ENCODE measurements around the gene MAP2K6.

Gene MAP2K6

DNA sequence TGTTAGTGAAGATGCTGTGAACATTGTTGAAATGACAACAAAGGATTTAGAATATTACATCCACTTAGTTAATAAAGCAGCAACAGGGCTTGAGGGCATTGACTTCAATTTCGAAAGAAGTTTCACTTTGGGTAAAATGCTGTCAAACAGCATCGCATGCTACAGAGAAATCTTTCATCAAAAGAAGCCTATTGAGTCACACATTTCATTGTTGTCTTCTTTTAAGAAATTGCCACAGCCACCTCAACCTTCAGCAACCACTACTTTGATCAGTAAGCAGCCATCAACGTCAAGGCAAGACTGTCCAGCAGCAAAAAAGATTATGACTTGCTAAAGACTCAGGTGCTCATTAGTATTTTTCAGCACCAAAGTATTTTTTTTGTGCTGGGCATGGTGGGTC, 13.2 kb upstream of the MAP2K6 start:
- Histone ChIP-seq H3K4me3 (no peak overlapping the region), H3K27ac (no peak overlapping the region)
- TF ChIP-seq, protein P1, sequence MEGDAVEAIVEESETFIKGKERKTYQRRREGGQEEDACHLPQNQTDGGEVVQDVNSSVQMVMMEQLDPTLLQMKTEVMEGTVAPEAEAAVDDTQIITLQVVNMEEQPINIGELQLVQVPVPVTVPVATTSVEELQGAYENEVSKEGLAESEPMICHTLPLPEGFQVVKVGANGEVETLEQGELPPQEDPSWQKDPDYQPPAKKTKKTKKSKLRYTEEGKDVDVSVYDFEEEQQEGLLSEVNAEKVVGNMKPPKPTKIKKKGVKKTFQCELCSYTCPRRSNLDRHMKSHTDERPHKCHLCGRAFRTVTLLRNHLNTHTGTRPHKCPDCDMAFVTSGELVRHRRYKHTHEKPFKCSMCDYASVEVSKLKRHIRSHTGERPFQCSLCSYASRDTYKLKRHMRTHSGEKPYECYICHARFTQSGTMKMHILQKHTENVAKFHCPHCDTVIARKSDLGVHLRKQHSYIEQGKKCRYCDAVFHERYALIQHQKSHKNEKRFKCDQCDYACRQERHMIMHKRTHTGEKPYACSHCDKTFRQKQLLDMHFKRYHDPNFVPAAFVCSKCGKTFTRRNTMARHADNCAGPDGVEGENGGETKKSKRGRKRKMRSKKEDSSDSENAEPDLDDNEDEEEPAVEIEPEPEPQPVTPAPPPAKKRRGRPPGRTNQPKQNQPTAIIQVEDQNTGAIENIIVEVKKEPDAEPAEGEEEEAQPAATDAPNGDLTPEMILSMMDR (IDR thresholded peaks at IDR 0.05): no peak
- DNase-seq (ENCODE audit: low spot score): no peak

DNA sequence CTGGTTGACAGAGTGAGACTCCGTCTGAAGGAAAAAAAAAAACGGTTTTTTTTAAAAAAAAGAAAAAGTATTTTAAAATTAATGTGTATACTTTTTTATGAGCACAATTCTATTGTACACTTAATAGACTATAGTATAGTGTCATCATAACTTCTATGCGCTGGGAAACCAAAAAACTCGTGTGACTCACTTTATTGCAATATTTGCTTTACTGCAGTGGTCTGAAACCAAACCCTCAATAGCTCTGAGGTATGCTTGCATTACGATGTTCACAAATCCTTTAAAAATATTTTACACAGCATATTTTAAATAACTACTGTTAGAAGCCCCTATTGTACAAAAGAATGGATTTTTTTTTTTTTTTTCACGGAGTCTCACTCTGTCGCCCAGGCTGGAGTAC, 12.4 kb upstream of the MAP2K6 start:
- H3K4me3 ChIP-seq: no peak overlapping the region
- no peak overlapping the region for H3K27ac ChIP-seq
- TF ChIP-seq, protein P1 (IDR thresholded peaks at IDR 0.05): no peak
- DNase-seq (ENCODE audit: low spot score): no peak

DNA sequence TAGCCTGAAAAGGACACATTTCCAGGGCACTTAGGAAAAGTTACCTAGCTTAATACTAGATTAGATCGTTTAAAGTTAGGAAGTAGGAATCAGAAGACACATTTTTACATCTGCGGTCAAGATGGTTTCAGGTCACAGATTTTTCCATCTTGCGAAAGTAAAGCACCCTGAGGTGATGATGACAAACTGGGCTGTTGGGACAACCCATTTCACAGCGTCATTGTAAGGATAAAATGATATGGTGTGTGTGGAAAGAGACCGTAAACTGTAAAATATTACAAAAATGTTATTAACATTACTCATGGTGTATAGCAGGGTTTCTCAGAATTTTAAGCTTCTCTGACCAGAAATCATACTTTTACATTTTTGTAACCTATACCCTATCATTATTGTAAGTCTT, 10.1 kb upstream of the MAP2K6 start:
- TF ChIP-seq, protein P1 (IDR thresholded peaks at IDR 0.05): no peak
- DNase-seq (ENCODE audit: low spot score): no peak
- no peak overlapping the region for H3K4me3 ChIP-seq
- H3K27ac ChIP-seq: no peak overlapping the region

DNA sequence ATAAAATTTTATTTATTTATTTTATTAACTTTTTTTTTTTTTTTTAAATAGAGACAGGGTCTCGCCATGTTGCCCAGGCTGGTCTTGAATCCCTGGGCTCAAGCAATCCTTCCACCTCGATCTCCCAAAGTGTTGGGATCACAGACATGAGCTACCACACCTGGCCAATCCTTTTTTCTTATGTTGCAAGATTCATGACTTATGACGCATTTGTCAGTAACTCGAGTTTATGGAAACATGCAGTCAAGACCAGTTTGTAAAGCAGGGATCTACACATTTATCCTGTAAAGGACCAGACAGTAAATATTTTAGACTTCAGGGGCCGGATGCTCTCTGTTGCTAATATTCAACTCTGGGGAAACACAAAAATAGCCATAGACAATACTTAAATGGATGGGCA, 9.4 kb upstream of the MAP2K6 start:
- no peak for DNase-seq (ENCODE audit: low spot score)

DNA sequence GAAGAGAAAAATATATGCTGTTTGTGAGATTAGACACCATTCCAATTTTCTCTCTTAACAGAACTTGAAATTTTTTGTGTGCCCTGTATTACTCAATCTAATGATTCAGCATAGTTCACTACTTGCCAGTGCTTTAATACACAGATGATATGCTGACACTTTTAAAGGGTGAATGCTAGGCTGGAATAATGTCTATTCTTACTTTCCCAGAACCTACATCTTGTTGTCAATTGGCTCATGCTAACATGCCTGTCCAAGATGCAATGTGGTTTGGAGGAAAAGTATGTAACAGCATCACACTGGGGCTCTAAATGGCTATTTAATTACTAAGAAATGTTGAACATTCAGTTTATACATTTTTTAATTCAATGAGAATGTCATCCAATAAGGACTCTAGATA, 7.6 kb upstream of the MAP2K6 start:
- TF ChIP-seq, protein P1 (IDR thresholded peaks at IDR 0.05): no peak
- no peak for DNase-seq (ENCODE audit: low spot score)
- Histone ChIP-seq H3K4me3 (no peak overlapping the region), H3K27ac (no peak overlapping the region)

More for the DNA sequence above, 9.4 kb upstream of the MAP2K6 start:
- H3K27ac ChIP-seq: no peak overlapping the region
- H3K4me3 ChIP-seq: no peak overlapping the region
- TF ChIP-seq, protein P1 (IDR thresholded peaks at IDR 0.05): no peak

DNA sequence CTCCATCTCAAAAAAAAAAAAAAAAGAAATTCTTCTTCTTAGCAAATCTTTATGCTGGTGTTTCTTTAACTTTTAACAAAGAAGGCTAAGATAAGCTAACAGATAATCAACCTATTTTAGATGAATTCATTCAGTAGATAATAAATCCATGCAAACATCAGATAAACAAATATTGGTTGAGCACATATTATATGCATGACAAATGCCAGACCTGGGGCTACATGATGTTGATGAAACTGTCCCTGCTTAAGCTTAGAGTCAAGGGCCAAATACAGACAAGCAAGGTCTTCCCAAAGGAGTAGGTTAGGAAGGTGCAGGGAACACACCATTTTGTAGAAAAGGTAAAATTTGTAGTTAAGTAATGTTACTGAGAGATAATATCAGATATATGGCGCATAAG, 6.7 kb upstream of the MAP2K6 start:
- Histone ChIP-seq H3K27ac (no peak overlapping the region), H3K4me3 (no peak overlapping the region)
- TF ChIP-seq, protein P1 (IDR thresholded peaks at IDR 0.05): no peak
- DNase-seq (ENCODE audit: low spot score): no peak

DNA sequence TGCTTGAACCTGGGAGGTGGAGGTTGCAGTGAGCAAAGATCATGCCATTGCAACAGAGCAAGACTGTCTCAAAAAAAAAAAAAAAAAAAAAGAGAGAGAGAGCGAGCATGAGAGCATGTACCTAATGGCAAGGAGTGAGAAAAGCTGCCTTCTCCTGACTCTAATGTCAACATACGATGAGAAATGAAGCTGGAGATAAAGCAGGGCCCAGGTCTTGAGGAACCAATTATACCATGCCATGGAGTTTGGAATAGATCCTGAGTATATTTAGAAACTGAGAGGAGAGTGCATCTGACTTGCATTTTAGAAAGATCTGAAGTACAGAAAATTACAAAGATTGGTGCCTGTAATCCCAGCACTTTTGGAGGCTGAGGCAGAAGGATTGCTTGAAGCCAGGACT, 3.8 kb upstream of the MAP2K6 start:
- TF ChIP-seq, protein P1 (IDR thresholded peaks at IDR 0.05): no peak
- H3K4me3 ChIP-seq: no peak overlapping the region
- H3K27ac ChIP-seq: no peak overlapping the region
- DNase-seq (ENCODE audit: low spot score): no peak
